ENCODE results near the gene FBXL7. TPM values are rescaled to one million over a fixed set of nuclear protein-coding genes. Genes with fewer than 3 reads are reported as not detected.

Gene FBXL7
- total RNA-seq, 2 experiments from 2014 or later, result not detected

DNA sequence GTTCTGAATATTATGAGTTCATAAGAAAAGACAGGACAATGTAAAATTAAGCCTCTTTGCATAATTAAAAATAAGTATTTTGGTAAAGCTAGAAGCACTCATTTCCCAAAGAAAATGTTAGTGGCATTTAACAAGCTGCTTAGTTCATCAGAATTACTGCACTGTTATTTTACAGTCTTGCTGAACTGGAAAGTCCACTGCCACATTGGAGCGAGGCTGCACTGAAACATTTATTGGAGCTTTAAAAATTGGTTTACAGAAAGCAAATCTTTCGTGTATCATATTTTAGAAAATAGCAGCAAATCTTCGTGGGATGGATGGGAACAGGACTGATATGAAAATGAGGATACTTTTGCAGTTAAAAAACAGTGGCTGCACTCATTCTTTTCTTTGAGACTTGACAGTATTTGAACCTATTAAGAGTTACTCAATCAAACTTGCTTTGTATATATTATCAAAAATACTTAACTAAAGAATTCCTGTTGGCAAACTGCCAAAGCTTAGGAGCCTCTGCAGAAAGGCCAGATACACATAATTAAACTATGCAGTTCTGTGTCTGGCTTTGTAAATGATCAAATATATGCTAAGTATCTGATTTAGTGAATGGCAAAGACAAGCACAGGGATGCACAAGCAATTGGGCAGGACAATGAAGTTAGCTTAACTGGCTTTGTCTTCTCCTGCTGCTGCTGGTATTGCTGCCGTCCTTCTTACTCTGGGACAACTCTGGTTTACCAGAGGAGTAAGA lies 16.5 kb upstream of the FBXL7 start:
- H3K27ac Mint-ChIP-seq, result no peak overlapping the region

DNA sequence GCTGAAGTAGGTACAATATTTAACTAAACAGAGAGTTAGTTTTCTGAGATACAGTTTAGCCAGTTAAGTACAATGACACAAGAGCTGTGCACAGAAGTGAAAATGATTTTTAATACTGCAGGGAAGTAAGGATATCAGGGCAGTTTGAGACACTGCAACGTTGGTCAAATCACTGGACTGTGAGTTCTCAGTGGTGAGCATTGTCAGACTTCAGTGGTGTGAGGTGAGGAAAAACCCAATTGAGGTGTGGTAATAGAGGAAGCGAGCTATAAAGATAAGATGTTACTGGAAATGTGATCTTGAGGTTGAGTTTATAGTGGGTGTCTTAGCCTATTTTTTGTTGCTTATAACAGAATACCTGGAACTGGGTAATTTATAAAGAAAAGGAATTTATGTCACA lies 12.8 kb upstream of the FBXL7 start:
- CTCF ChIA-PET, result no interaction called here
- no peak overlapping the region for H3K4me3 Mint-ChIP-seq

More for the DNA sequence above, 16.5 kb upstream of the FBXL7 start:
- no peak for DNase-seq
- intact Hi-C loops (cut with micrococcal nuclease), result no loop called here
- CTCF ChIA-PET, result no interaction called here
- Mint-ChIP-seq H3K36me3 (ENCODE audit: low read depth) (no peaks in the 10 kb centered on the region), H3K27me3 (ENCODE audit: low read depth) (no peaks in the 10 kb centered on the region), H3K9me3 (peaks cover 3% of the 10 kb centered on the region), H3K4me3 (no peak overlapping the region), H3K4me1 (ENCODE audit: low read depth) (no peaks in the 10 kb centered on the region)

DNA sequence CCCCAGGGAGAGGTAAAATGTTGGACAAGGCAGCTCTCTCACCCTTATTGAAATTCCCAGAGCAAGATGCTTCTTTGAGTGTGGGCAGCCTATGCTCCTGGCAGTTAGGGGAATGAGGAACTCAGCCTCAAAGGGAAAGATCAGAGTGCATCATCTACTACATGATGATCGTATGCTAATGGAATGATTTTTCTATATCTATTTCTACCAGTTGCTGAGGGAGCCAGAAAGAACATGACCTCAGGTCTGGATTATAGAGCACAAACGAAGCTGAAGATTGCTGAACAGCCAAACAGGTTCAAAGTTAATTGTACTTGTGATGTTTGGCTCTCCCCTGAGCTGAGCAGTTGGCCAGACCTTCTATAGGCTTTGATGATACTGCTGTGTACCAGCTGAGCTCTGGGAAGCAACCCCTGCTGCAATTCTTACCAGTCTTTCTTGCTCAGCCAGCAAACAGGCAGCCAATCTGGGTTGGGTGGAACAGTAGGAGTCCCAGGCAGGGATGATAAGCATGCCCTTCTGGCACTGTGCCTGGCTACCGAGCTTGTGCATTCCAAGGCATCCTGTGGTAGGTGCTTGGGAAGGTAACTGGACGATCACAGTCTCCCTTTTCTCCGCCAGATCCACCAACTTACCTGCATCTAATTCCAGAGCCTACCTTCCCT lies 10.3 kb upstream of the FBXL7 start:
- H3K36me3 Mint-ChIP-seq (ENCODE audit: low read depth), result no peaks in the 10 kb centered on the region
- H3K27ac Mint-ChIP-seq, result no peak overlapping the region
- DNase-seq, result no peak
- CTCF ChIA-PET, result no interaction called here
- intact Hi-C loops (cut with micrococcal nuclease), result no loop called here
- H3K9me3 Mint-ChIP-seq, result peaks cover 4% of the 10 kb centered on the region
- H3K4me3 Mint-ChIP-seq, result no peak overlapping the region
- no peaks in the 10 kb centered on the region for H3K27me3 Mint-ChIP-seq (ENCODE audit: low read depth)
- no peaks in the 10 kb centered on the region for H3K4me1 Mint-ChIP-seq (ENCODE audit: low read depth)

More for the DNA sequence above, 12.8 kb upstream of the FBXL7 start:
- H3K27ac Mint-ChIP-seq, result no peak overlapping the region
- peaks cover 4% of the 10 kb centered on the region for H3K9me3 Mint-ChIP-seq
- no peaks in the 10 kb centered on the region for H3K27me3 Mint-ChIP-seq (ENCODE audit: low read depth)
- H3K4me1 Mint-ChIP-seq (ENCODE audit: low read depth), result no peaks in the 10 kb centered on the region
- no peak for DNase-seq
- H3K36me3 Mint-ChIP-seq (ENCODE audit: low read depth), result no peaks in the 10 kb centered on the region
- intact Hi-C loops (cut with micrococcal nuclease), result no loop called here

DNA sequence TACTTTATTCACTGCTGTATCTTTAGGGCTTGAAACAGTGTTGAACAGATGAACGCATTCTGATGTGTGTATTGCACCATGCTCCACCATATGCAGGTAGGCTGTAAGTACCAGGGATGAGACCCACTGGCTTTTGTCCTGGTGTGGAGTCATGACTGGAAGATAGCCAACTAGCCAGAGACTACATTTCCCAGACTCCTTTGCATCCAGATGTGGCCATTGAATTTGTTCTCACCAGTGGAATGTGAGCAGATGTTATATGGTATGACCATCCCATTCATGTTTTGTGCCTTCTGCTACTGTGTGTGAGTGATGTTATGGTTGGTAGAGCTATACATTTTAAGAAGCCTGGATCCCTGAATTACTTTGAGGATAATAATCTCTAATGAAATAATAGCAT lies 7.4 kb upstream of the FBXL7 start:
- H3K36me3 Mint-ChIP-seq (ENCODE audit: low read depth), result no peaks in the 10 kb centered on the region

DNA sequence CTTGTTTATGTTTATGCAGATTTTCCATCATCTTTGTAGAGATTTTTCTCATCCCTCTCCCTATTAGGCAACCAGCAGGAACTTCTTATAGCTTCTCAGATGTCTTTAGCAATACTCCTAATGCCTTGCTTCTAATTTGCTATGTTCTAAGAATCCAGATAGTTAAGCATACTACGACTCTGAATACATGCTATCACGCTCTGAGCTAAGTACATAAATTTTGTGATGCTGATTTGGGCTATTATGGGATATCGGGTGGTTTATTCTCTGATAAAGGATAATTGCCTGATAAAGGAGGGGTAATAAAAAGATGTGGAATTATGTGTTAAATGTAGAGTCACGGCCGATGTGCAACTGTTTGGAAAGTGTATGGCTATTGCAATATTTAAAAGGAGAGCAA lies 6.5 kb upstream of the FBXL7 start:
- no peak for DNase-seq
- H3K4me3 Mint-ChIP-seq, result no peak overlapping the region
- CTCF ChIA-PET, result no interaction called here
- H3K27ac Mint-ChIP-seq, result no peak overlapping the region
- H3K9me3 Mint-ChIP-seq, result peaks cover 4% of the 10 kb centered on the region
- peaks cover 4% of the 10 kb centered on the region for H3K27me3 Mint-ChIP-seq (ENCODE audit: low read depth)
- H3K36me3 Mint-ChIP-seq (ENCODE audit: low read depth), result no peaks in the 10 kb centered on the region
- H3K4me1 Mint-ChIP-seq (ENCODE audit: low read depth), result no peaks in the 10 kb centered on the region
- intact Hi-C loops (cut with micrococcal nuclease), result no loop called here

More for the DNA sequence above, 7.4 kb upstream of the FBXL7 start:
- peaks cover 4% of the 10 kb centered on the region for H3K9me3 Mint-ChIP-seq
- H3K4me3 Mint-ChIP-seq, result no peak overlapping the region
- H3K4me1 Mint-ChIP-seq (ENCODE audit: low read depth), result no peaks in the 10 kb centered on the region
- no peak for DNase-seq
- intact Hi-C loops (cut with micrococcal nuclease), result no loop called here
- H3K27me3 Mint-ChIP-seq (ENCODE audit: low read depth), result no peaks in the 10 kb centered on the region
- CTCF ChIA-PET, result no interaction called here
- no peak overlapping the region for H3K27ac Mint-ChIP-seq

- Mint-ChIP-seq H3K27ac (no peak overlapping the region), H3K4me3 (no peak overlapping the region), H3K9me3 (peaks cover 3% of the 10 kb centered on the region), H3K36me3 (ENCODE audit: low read depth) (no peaks in the 10 kb centered on the region), H3K4me1 (ENCODE audit: low read depth) (no peaks in the 10 kb centered on the region), H3K27me3 (ENCODE audit: low read depth) (peaks cover 13% of the 10 kb centered on the region)
- CTCF ChIA-PET, result no interaction called here
- intact Hi-C loops (cut with micrococcal nuclease), result no loop called here
- no peak for DNase-seq
Measured at GRCh38 chr5:15495026-15495425, 5.0 kb upstream of the FBXL7 start.

- Mint-ChIP-seq H3K27me3 (ENCODE audit: low read depth) (peaks cover 26% of the 10 kb centered on the region), H3K4me1 (ENCODE audit: low read depth) (no peaks in the 10 kb centered on the region), H3K27ac (no peak overlapping the region), H3K36me3 (ENCODE audit: low read depth) (no peaks in the 10 kb centered on the region), H3K9me3 (no peaks in the 10 kb centered on the region), H3K4me3 (no peak overlapping the region)
- CTCF ChIA-PET, result no interaction called here
- no peak for DNase-seq
- intact Hi-C loops (cut with micrococcal nuclease), result no loop called here
Measured at GRCh38 chr5:15496886-15497285, 3.1 kb upstream of the FBXL7 start.

GRCh38 chr5:15500325-15501001 lies 483 bp downstream of the FBXL7 start:
- Mint-ChIP-seq H3K9me3 (no peaks in the 10 kb centered on the region), H3K27ac (no peak overlapping the region), H3K36me3 (ENCODE audit: low read depth) (no peaks in the 10 kb centered on the region), H3K4me3 (no peak overlapping the region), H3K27me3 (ENCODE audit: low read depth) (peaks cover 38% of the 10 kb centered on the region), H3K4me1 (ENCODE audit: low read depth) (no peaks in the 10 kb centered on the region)
- no peak for DNase-seq
- intact Hi-C loops (cut with micrococcal nuclease), result no loop called here
- CTCF ChIA-PET, result no interaction called here

GRCh38 chr5:15501091-15501791 lies 1.3 kb downstream of the FBXL7 start:
- no peak overlapping the region for H3K27ac Mint-ChIP-seq
- intact Hi-C loops (cut with micrococcal nuclease), result no loop called here
- H3K36me3 Mint-ChIP-seq (ENCODE audit: low read depth), result no peaks in the 10 kb centered on the region
- DNase-seq, result no peak
- peaks cover 38% of the 10 kb centered on the region for H3K27me3 Mint-ChIP-seq (ENCODE audit: low read depth)
- H3K9me3 Mint-ChIP-seq, result no peaks in the 10 kb centered on the region
- no peak overlapping the region for H3K4me3 Mint-ChIP-seq
- CTCF ChIA-PET, result no interaction called here
- H3K4me1 Mint-ChIP-seq (ENCODE audit: low read depth), result no peaks in the 10 kb centered on the region

DNA sequence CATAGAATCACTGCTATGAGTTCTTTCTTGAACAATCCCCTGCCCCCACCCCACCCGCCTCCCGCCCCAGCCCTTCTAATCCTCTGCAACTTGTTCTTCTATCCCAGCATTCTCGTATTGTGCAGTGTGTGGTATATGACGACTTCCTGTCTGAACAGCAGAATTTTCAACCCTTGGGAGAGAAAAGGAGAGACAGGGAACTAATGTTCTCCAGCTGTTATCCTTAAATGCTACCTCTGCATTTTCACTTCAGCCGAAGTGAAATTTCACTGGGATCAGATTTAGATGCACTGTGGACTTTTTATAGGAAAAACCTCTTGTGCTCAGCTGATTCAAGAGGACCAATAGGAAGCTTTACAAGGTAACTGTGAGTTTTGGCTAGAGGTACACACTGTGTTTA lies 2.2 kb downstream of the FBXL7 start:
- intact Hi-C loops (cut with micrococcal nuclease), result no loop called here
- CTCF ChIA-PET, result no interaction called here
- Mint-ChIP-seq H3K36me3 (ENCODE audit: low read depth) (no peaks in the 10 kb centered on the region), H3K9me3 (no peaks in the 10 kb centered on the region), H3K4me1 (ENCODE audit: low read depth) (no peaks in the 10 kb centered on the region), H3K27me3 (ENCODE audit: low read depth) (peaks cover 38% of the 10 kb centered on the region), H3K4me3 (no peak overlapping the region), H3K27ac (no peak overlapping the region)
- DNase-seq, result no peak

GRCh38 chr5:15506146-15506545 lies 6.2 kb downstream of the FBXL7 start:
- Mint-ChIP-seq H3K27ac (no peak overlapping the region), H3K27me3 (ENCODE audit: low read depth) (peaks cover 18% of the 10 kb centered on the region), H3K36me3 (ENCODE audit: low read depth) (no peaks in the 10 kb centered on the region), H3K4me1 (ENCODE audit: low read depth) (no peaks in the 10 kb centered on the region), H3K9me3 (peaks cover 4% of the 10 kb centered on the region), H3K4me3 (no peak overlapping the region)
- CTCF ChIA-PET, result no interaction called here
- no peak for DNase-seq
- intact Hi-C loops (cut with micrococcal nuclease), result no loop called here

DNA sequence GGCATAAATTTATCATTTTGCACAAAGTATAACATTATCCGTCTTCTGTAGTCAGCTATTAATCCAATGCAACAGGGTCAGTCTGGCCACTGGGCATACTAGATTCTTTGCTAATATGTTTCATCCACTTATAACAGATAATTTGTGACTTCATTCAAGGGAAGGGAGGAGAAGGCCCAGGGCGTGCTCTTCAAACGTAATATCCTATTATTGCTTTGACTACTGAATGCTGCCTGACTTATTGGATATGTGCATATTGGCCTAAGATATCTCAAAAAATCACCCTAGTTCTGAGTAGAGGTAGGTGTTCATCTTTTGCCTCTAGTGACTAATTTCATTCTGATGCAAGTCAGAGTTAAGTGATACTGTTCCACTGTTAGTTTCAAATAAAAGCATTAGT lies 6.9 kb downstream of the FBXL7 start:
- H3K4me1 Mint-ChIP-seq (ENCODE audit: low read depth), result no peaks in the 10 kb centered on the region
- CTCF ChIA-PET, result no interaction called here

More for the DNA sequence above, 6.9 kb downstream of the FBXL7 start:
- Mint-ChIP-seq H3K9me3 (peaks cover 4% of the 10 kb centered on the region), H3K27me3 (ENCODE audit: low read depth) (peaks cover 12% of the 10 kb centered on the region), H3K27ac (no peak overlapping the region), H3K36me3 (ENCODE audit: low read depth) (no peaks in the 10 kb centered on the region), H3K4me3 (no peak overlapping the region)
- DNase-seq, result no peak
- intact Hi-C loops (cut with micrococcal nuclease), result no loop called here
